ENCODE measurements around the gene GABBR2. TPM values are rescaled to one million over a fixed set of nuclear protein-coding genes. Genes with fewer than 3 reads are reported as not detected.

Gene GABBR2
- polyA plus RNA-seq, 1 donor (not counting 4 experiments of a cell fraction or from before 2014, with no cell fraction given), result 0.01 TPM

- Histone ChIP-seq H3K4me1 (ENCODE audit: control insufficient read depth, extremely low read depth, insufficient read depth, low read length) (no peaks in the 10 kb centered on the region), H3K36me3 (ENCODE audit: control insufficient read depth in 2 of 2, extremely low read depth in 1 of 2, insufficient read depth in 2 of 2, low read length in 2 of 2) (no peaks in the 10 kb centered on the region), H3K4me2 (ENCODE audit: control insufficient read depth, extremely low read depth, insufficient read depth, low read depth, low read length) (no peak overlapping the region), H4K20me1 (ENCODE audit: control insufficient read depth, extremely low read depth, insufficient read depth, low read length) (no peaks in the 10 kb centered on the region), H3K9me1 (ENCODE audit: control insufficient read depth, extremely low read depth, insufficient read depth, low read length) (no peaks in the 10 kb centered on the region), H3K9ac (ENCODE audit: control insufficient read depth, extremely low read depth, insufficient read depth, low read length) (no peak overlapping the region), H3K9me3 (ENCODE audit: control insufficient read depth, low read depth, low read length) (no peaks in the 10 kb centered on the region), H3K79me2 (ENCODE audit: control insufficient read depth, insufficient read depth, low read length) (no peaks in the 10 kb centered on the region), H3K27me3 (ENCODE audit: control insufficient read depth, extremely low read depth, insufficient read depth, low read length) (no peaks in the 10 kb centered on the region), H3K4me3 (ENCODE audit: control insufficient read depth in 2 of 3, extremely low read depth in 1 of 3, insufficient read depth in 2 of 3, low read depth in 1 of 3, low read length in 3 of 3) (no peak overlapping the region), H3K27ac (ENCODE audit: control insufficient read depth, insufficient read depth, low read length) (no peak overlapping the region), H2AFZ (ENCODE audit: control insufficient read depth, low read length) (no peak overlapping the region)
- dilution Hi-C loops (cut with MboI; ENCODE audit: extremely low pct_ligation_motif_present, low sequenced_read_pairs), result no loop called here
- TF ChIP-seq CTCF (optimal IDR thresholded peaks at IDR 0.05 in 1 of 3, IDR thresholded peaks at IDR 0.05 in 1 of 3, conservative IDR thresholded peaks at IDR 0.05 in 1 of 3; ENCODE audit: extremely low read depth in 1 of 3, insufficient read depth in 2 of 3, low read length in 3 of 3), result no peak
- TF ChIP-seq EZH2 (IDR thresholded peaks at IDR 0.05; ENCODE audit: low read length), result no peak
- no peak for DNase-seq (ENCODE audit: low read depth, low spot score)
- FAIRE-seq, result no peak
These were observed 412.9 kb downstream of the GABBR2 start for GRCh38 chr9:98295824-98296223.

GRCh38 chr9:98291820-98292219 lies 416.9 kb downstream of the GABBR2 start:
- TF ChIP-seq CTCF (optimal IDR thresholded peaks at IDR 0.05 in 1 of 3, IDR thresholded peaks at IDR 0.05 in 1 of 3, conservative IDR thresholded peaks at IDR 0.05 in 1 of 3; ENCODE audit: extremely low read depth in 1 of 3, insufficient read depth in 2 of 3, low read length in 3 of 3), result no peak
- no peak for TF ChIP-seq EZH2 (IDR thresholded peaks at IDR 0.05; ENCODE audit: low read length)
- H4K20me1 ChIP-seq (ENCODE audit: control insufficient read depth, extremely low read depth, insufficient read depth, low read length), result no peaks in the 10 kb centered on the region
- no peak overlapping the region for H2AFZ ChIP-seq (ENCODE audit: control insufficient read depth, low read length)
- H3K9me1 ChIP-seq (ENCODE audit: control insufficient read depth, extremely low read depth, insufficient read depth, low read length), result no peaks in the 10 kb centered on the region
- no peaks in the 10 kb centered on the region for H3K36me3 ChIP-seq (ENCODE audit: control insufficient read depth in 2 of 2, extremely low read depth in 1 of 2, insufficient read depth in 2 of 2, low read length in 2 of 2)
- H3K79me2 ChIP-seq (ENCODE audit: control insufficient read depth, insufficient read depth, low read length), result no peaks in the 10 kb centered on the region
- no peak overlapping the region for H3K4me2 ChIP-seq (ENCODE audit: control insufficient read depth, extremely low read depth, insufficient read depth, low read depth, low read length)
- H3K9me3 ChIP-seq (ENCODE audit: control insufficient read depth, low read depth, low read length), result no peaks in the 10 kb centered on the region
- no peak for DNase-seq (ENCODE audit: low read depth, low spot score)
- no peak for FAIRE-seq
- dilution Hi-C loops (cut with MboI; ENCODE audit: extremely low pct_ligation_motif_present, low sequenced_read_pairs), result no loop called here
- no peak overlapping the region for H3K9ac ChIP-seq (ENCODE audit: control insufficient read depth, extremely low read depth, insufficient read depth, low read length)
- no peaks in the 10 kb centered on the region for H3K4me1 ChIP-seq (ENCODE audit: control insufficient read depth, extremely low read depth, insufficient read depth, low read length)
- H3K27ac ChIP-seq (ENCODE audit: control insufficient read depth, insufficient read depth, low read length), result no peak overlapping the region
- no peaks in the 10 kb centered on the region for H3K27me3 ChIP-seq (ENCODE audit: control insufficient read depth, extremely low read depth, insufficient read depth, low read length)
- no peak overlapping the region for H3K4me3 ChIP-seq (ENCODE audit: control insufficient read depth in 2 of 3, extremely low read depth in 1 of 3, insufficient read depth in 2 of 3, low read depth in 1 of 3, low read length in 3 of 3)
